ACC112 (cell line): ENCODE data around the gene TTLL5.

Source experiments
- H2AFZ ChIP-seq: fragments of 200-600 bp; sonication (generic); one replicate; pipeline ENCODE4 v1.6.0; 2017; ENCODE audit warnings: antibody characterized with exemption, low read length; ENCODE audit not compliant: unreplicated experiment
- H3K27ac ChIP-seq: fragments of 200-600 bp; sonication (generic); 2 replicates; pipeline ENCODE4 v1.5.1; 2014; ENCODE audit warnings: low read depth, mild to moderate bottlenecking, antibody characterized with exemption, low read length, moderate library complexity
- H3K27me3 ChIP-seq: fragments of 200-600 bp; sonication (generic); 2 replicates; pipeline ENCODE4 v1.6.1; 2014; ENCODE audit warnings: mild to moderate bottlenecking, antibody characterized with exemption, low read length, moderate library complexity, mixed read lengths; ENCODE audit not compliant: insufficient read depth
- H3K36me3 ChIP-seq: fragments of 200-600 bp; sonication (generic); 2 replicates; pipeline ENCODE4 v1.6.1; 2016; ENCODE audit warnings: mild to moderate bottlenecking, antibody characterized with exemption, low read length, moderate library complexity, mixed read lengths; ENCODE audit not compliant: insufficient read depth
- H3K4me1 ChIP-seq: fragments of 200-600 bp; sonication (generic); one replicate; pipeline ENCODE4 v1.6.1; 2016; ENCODE audit warnings: low read length, mixed read lengths; ENCODE audit not compliant: insufficient read depth, unreplicated experiment, control insufficient read depth
- H3K4me3 ChIP-seq: fragments of 200-600 bp; sonication (generic); 2 replicates; pipeline ENCODE4 v1.5.1; 2014; ENCODE audit warnings: mild to moderate bottlenecking, low read depth, low read length
- H3K79me2 ChIP-seq: fragments of 200-600 bp; sonication (generic); one replicate; pipeline ENCODE4 v1.6.0; 2016; ENCODE audit warnings: low read length; ENCODE audit not compliant: control insufficient read depth, unreplicated experiment, insufficient read depth

The TTLL5 gene

GRCh38 chr14:75811872-75812499, 150.9 kb downstream of the TTLL5 start:
- no peaks in the 10 kb centered on the region for H3K36me3 ChIP-seq
- H3K27ac ChIP-seq = no peak overlapping the region
- H3K27me3 ChIP-seq = no peaks in the 10 kb centered on the region
- no peak overlapping the region for H2AFZ ChIP-seq
- no peaks in the 10 kb centered on the region for H3K4me1 ChIP-seq
- no peaks in the 10 kb centered on the region for H3K79me2 ChIP-seq
- no peak overlapping the region for H3K4me3 ChIP-seq

GRCh38 chr14:75812622-75813021, 151.6 kb downstream of the TTLL5 start:
- no peak overlapping the region for H3K4me3 ChIP-seq
- H3K36me3 ChIP-seq = no peaks in the 10 kb centered on the region
- no peaks in the 10 kb centered on the region for H3K4me1 ChIP-seq

GRCh38 chr14:75820761-75821160, 159.7 kb downstream of the TTLL5 start:
- H3K27ac ChIP-seq = peak overlapping the region; percentile 85

More at GRCh38 chr14:75812622-75813021, 151.6 kb downstream of the TTLL5 start:
- H3K79me2 ChIP-seq = no peaks in the 10 kb centered on the region
- H3K27ac ChIP-seq = no peak overlapping the region
- H3K27me3 ChIP-seq = no peaks in the 10 kb centered on the region
- H2AFZ ChIP-seq = no peak overlapping the region

DNA sequence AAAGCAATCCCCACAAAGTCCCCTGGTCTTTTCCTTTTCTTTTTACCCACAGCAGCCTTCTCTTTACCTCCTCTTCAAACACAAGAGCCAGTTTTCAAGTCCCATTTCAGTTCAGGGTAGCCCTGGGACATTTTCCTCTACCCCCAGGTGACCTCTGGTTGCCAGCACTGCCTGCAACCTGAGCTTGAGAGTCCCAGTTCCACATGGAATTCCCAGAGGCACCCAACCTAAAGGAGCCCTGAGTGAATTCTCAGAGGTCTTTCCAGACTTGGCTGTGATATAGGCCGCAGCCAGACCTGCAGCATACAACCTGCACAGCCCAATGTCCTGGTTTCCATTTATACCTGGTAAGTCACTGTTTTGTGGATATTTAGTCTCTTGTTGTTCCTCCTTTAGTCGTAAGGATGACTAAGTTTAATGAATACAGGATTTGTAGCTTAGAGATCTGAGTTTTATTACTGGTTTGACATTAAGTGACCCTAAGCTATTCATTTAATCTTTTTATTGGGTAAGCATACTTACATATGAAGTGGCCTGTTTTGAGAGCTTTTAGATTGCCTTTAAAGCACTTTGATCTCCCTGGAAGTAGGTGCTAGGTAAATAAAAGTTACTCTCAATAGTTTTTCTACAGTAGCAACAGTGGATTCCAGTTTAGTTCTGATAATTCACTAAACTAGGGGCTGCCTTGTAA, 160.9 kb downstream of the TTLL5 start:
- Histone ChIP-seq H2AFZ (no peak overlapping the region), H3K4me3 (peak overlapping the region; percentile 5), H3K36me3 (no peaks in the 10 kb centered on the region), H3K4me1 (peaks cover 47% of the 10 kb centered on the region), H3K79me2 (no peaks in the 10 kb centered on the region), H3K27ac (peak overlapping the region; percentile 85), H3K27me3 (no peaks in the 10 kb centered on the region)

More at GRCh38 chr14:75820761-75821160, 159.7 kb downstream of the TTLL5 start:
- peaks cover 43% of the 10 kb centered on the region for H3K4me1 ChIP-seq
- no peaks in the 10 kb centered on the region for H3K79me2 ChIP-seq
- H3K4me3 ChIP-seq = no peak overlapping the region
- H3K36me3 ChIP-seq = no peaks in the 10 kb centered on the region
- H3K27me3 ChIP-seq = no peaks in the 10 kb centered on the region
- no peak overlapping the region for H2AFZ ChIP-seq

DNA sequence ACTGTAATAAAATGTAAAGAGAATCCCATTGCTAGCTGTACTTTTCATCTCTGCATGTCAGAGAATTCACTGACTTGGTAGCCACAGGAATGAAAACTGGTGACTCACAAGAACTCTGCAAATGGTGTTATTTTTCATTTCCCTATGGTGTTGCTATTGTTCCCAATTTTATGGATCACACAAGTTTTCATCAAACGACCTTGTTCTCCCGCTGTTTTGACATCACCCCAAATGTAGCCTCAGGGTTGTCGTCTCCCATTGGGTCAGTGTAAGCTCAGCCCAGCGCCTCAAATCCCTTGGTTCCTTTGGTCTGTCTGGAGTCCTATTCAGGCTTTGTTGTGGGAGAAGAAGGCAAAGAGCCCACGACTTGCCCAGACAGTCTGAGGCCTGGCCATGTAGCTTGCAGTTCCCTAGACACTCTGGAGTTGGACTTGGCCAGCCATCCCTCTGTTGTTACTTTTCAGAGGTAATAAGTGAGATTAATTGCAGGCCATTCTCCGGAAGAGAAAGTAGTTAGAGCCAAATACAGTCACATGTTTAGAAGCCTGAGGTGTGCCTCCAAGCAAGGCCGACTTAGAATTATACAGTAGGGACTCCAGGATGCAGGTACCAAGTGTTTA, 161.6 kb downstream of the TTLL5 start:
- Histone ChIP-seq H3K27me3 (no peaks in the 10 kb centered on the region), H3K4me3 (peak overlapping the region; percentile 9), H3K79me2 (no peaks in the 10 kb centered on the region), H3K36me3 (no peaks in the 10 kb centered on the region), H3K4me1 (peaks cover 47% of the 10 kb centered on the region), H3K27ac (peak overlapping the region; percentile 85), H2AFZ (peak overlapping the region; percentile 71)

GRCh38 chr14:75823334-75823733, 162.3 kb downstream of the TTLL5 start:
- Histone ChIP-seq H3K4me3 (no peak overlapping the region; the same call in 1 of the 2 replicates), H2AFZ (no peak overlapping the region), H3K4me1 (peaks cover 47% of the 10 kb centered on the region), H3K36me3 (no peaks in the 10 kb centered on the region), H3K27me3 (no peaks in the 10 kb centered on the region), H3K27ac (peak overlapping the region; percentile 85), H3K79me2 (no peaks in the 10 kb centered on the region)

- H3K27me3 ChIP-seq = no peaks in the 10 kb centered on the region
- no peaks in the 10 kb centered on the region for H3K36me3 ChIP-seq
- H2AFZ ChIP-seq = no peak overlapping the region
- no peak overlapping the region for H3K27ac ChIP-seq
- no peaks in the 10 kb centered on the region for H3K79me2 ChIP-seq
- peaks cover 47% of the 10 kb centered on the region for H3K4me1 ChIP-seq
- no peak overlapping the region for H3K4me3 ChIP-seq
Measured at GRCh38 chr14:75824318-75824717, 163.3 kb downstream of the TTLL5 start.

DNA sequence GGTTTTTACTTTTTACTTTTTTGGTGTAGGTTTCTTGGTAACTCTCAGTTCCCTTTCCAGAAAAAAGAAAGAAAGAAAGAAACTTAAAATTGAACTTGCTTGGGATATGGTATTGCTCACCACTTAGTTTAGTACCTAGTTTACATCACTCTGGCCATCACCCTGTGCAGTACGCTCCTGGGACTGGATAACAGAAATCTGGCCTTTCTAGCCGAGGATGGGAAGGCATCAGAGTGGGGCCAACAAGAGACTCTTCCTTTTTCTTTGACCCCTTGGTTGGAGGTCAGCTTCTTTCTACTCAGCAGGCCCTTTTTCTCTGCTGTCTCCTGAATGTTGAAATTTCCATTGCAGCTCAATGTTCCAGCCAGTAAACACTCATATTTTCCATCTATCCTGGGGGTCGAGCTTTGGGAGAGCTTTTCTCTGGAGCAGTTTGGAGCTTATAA, 164.1 kb downstream of the TTLL5 start:
- Histone ChIP-seq H3K4me1 (peaks cover 47% of the 10 kb centered on the region), H3K36me3 (no peaks in the 10 kb centered on the region), H3K27ac (peak overlapping the region; percentile 35), H2AFZ (no peak overlapping the region), H3K27me3 (no peaks in the 10 kb centered on the region), H3K79me2 (no peaks in the 10 kb centered on the region), H3K4me3 (no peak overlapping the region)

- peaks cover 46% of the 10 kb centered on the region for H3K4me1 ChIP-seq
- H3K36me3 ChIP-seq = no peaks in the 10 kb centered on the region
- H3K27ac ChIP-seq = peak overlapping the region; percentile 35
- H2AFZ ChIP-seq = no peak overlapping the region
- H3K27me3 ChIP-seq = no peaks in the 10 kb centered on the region
- no peaks in the 10 kb centered on the region for H3K79me2 ChIP-seq
- no peak overlapping the region for H3K4me3 ChIP-seq
Measured at GRCh38 chr14:75826599-75826998, 165.6 kb downstream of the TTLL5 start.

DNA sequence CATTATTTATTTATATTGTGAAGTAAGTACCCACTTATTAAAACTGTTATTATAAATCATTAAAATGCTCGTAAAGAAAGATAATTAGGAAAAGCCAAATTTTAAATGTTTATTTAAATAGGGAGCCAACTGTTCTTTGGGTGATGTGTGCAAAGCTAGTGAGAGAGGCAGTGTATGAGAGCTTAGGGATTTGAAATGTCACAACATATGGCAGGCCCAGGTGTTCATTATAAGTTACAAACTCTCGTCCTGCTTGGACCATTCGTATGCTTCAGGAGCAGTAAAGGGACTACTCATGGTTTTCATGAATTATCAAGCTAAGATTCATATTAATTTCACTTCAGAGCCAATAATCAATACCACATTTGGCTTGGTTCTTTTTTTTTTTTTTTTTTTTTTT, 166.3 kb downstream of the TTLL5 start:
- H3K27ac ChIP-seq = no peak overlapping the region
- H3K4me3 ChIP-seq = no peak overlapping the region
- no peaks in the 10 kb centered on the region for H3K27me3 ChIP-seq
- H3K79me2 ChIP-seq = no peaks in the 10 kb centered on the region
- peaks cover 46% of the 10 kb centered on the region for H3K4me1 ChIP-seq
- no peaks in the 10 kb centered on the region for H3K36me3 ChIP-seq
- no peak overlapping the region for H2AFZ ChIP-seq
